ENCODE results near the gene POLR3F. TPM values are rescaled to one million over a fixed set of nuclear protein-coding genes. Genes with fewer than 3 reads are reported as not detected.
A peak's percentile ranks its signal among the peaks of the same experiment; 100 is the strongest.

Gene POLR3F, protein sequence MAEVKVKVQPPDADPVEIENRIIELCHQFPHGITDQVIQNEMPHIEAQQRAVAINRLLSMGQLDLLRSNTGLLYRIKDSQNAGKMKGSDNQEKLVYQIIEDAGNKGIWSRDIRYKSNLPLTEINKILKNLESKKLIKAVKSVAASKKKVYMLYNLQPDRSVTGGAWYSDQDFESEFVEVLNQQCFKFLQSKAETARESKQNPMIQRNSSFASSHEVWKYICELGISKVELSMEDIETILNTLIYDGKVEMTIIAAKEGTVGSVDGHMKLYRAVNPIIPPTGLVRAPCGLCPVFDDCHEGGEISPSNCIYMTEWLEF
- polyA plus RNA-seq (ENCODE audit: insufficient read depth in 1 of 5, insufficient read length in 5 of 5, low replicate concordance in 1 of 5) = 10 to 100 TPM; 16.0 to 21.6 (median 18.4) TPM
- long read RNA-seq, donor 1, partial matches to known transcripts = 0 of 3 reads
- long read RNA-seq, donor 1, other reads (novel, unspliced or antisense) = 0 of 3 reads
- long read RNA-seq, donor 2, partial matches to known transcripts = 9 of 11 reads
- long read RNA-seq, donor 2, other reads (novel, unspliced or antisense) = 0 of 11 reads
- long read RNA-seq, donor 3, partial matches to known transcripts = 0 of 2 reads
- long read RNA-seq, donor 3, other reads (novel, unspliced or antisense) = 0 of 2 reads
- long read RNA-seq, donor 4, partial matches to known transcripts = 14 of 14 reads
- long read RNA-seq, donor 4, other reads (novel, unspliced or antisense) = 0 of 14 reads
- long read RNA-seq, donor 5, transcript POLR3F-201 (9 exons, 2,416 nt) = major isoform, 8 of 9 reads
- long read RNA-seq, donor 5, partial matches to known transcripts = 0 of 9 reads
- long read RNA-seq, donor 5, other reads (novel, unspliced or antisense) = 0 of 9 reads
- long read RNA-seq, donor 6, transcript POLR3F-201 (9 exons, 2,416 nt) = major isoform, 7 of 8 reads
- long read RNA-seq, donor 6, partial matches to known transcripts = 0 of 8 reads
- long read RNA-seq, donor 6, other reads (novel, unspliced or antisense) = 0 of 8 reads
- long read RNA-seq, donor 7, partial matches to known transcripts = 0 of 2 reads
- long read RNA-seq, donor 7, other reads (novel, unspliced or antisense) = 0 of 2 reads
- long read RNA-seq, donor 8, partial matches to known transcripts = 0 of 1 reads
- long read RNA-seq, donor 8, other reads (novel, unspliced or antisense) = 0 of 1 reads

DNA sequence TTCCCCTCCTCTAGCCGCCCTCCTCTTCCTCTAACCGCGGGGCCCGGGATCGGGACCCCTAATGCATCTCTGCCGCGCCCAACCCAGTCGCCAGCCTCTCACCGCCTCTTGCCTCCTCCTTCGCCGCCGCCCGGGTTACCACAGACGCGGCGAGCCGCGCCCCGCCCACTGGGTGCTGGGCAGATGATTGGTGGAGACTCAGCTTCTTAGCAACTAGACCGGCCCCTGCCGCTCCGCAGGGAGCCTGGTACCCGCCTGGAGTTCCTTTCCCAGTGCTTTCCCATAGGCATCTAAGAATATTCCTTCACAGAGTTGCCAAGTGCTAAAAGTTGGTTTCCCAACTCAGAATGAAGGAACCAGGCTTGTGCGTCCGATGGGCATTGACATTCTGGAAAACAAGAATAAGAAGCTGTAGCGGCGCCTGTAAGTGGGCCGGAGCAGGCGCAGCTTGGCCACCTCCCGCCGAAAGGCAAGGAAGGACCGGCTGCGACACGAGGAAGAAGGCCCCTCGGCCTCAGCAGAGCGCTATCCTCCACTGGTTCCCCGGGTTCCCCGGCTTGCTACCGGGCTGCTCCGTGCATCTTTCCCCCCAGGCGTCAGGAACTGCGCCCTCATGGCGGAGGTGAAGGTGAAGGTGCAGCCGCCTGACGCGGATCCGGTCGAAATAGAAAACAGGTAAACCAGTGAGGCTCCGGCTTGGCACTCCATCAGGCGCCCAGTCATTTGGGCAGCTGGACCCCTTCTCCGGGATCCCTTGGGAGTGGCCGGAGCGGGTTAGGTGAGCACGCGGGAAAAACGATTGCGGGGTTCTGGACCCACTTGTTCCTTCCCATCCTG, at the start of gene POLR3F, which contains the start of gene DZANK1:
TSS of gene POLR3F (plus strand) at position 497 of the 837 bp plus-strand sequence. CDS start at position 614, 117 bp downstream.
TSS of gene DZANK1 (minus strand) at position 137 of the 837 bp plus-strand sequence. CDS start 1,672 bp downstream, outside the sequence.
- peak; percentile 96 to 97 for DNase-seq

DNA sequence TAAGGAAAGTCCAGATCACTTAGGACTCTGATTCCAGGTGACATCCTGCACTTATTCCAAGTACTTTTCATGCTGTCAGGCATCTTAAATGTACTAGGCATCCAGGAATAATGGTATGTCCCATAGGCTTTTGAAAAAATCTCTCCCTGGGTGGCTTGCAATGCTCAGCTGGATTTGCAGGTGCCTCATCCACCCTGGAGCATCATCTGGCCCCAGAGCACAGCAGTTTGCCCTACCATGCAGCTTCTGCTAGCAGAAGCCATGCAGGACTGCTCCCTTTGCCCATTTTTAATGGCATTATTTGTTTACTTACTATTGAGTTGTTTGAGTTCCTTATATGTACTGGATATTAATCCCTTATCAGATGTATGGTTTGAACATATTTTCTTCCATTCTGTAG, 45.6 kb upstream of the POLR3F start:
- no peak for DNase-seq

DNA sequence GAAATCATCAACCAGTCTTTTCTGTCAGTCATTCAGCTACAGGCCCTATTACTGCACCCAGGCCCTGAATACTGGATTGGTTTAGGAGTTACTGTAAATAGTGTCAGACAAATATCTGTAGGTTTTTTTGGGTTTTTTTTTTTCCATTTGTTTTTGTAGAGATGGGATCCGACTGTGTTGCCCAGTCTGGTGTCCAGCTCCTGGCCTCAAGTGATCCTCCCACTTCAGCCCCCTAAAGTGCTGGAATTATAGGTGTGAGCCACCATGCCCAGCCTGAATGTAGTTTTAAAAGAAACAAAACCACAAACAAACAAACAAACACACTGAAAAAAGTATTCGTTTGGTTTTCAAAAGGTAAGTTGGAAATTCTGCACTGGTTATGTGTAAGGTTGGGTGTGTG, 40.0 kb upstream of the POLR3F start:
- no peak for DNase-seq

DNA sequence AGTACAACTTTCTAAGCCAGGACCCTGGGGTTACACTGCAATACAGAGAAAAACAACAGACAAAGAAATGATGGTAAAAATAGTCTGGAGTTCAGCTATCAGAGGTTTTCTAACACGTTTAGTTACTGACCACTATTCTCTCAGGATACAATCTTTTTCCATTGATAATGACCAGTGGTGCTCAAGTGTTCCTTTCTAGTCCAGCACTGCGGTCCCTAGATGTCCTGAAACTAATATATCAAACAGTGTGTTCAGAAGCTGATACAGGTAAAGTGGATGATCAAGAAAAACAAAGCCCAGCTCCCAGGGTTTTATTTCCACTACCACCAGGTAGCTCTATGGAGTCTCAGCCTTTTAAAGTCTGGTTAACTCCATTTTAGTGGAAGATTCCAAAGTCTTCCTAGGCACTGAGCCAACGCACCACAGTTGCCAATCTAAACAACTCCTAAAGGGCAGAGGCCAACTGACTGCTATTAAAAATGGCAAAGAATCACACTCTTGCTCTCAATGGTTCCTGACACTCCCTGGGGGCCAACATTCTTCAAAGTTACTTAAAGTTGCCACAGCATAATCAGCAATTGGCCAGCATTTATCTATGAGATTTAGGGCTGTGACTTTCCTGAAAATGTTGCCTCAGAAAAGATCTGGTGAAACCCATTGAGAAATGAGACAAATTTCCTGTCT, 38.6 kb upstream of the POLR3F start:
- DNase-seq = peak; percentile 50 to 60

DNA sequence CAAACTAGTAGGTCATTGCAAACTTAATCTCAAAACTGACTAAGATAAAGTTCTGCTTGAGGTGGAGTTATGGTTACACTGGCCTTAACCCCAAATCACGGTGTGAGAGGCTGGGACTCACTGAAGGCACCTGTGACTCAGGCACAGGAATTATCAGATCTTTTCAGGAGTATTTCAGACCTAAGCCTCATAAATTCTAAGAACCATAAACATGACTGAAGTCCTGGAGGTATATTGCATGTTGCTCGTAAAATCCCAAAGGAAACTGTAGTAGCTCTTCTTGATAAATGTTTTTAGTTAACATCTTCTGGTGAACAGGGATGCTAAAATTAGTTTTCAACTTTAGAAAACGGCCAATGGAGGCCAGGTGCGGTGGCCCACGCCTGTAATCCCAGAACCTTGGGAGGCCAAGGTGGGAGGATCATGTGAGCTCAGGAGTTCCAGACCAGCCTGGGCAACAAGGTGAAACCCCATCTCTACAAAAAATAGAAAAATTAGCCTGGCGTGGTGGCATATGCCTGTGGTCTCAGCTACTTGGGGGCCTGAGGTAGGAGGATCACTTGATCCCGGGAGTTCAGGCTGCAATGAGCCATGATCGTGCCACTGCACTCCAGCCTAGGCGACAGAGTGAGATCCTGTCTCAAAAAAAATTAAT, 36.9 kb upstream of the POLR3F start:
- no peak for DNase-seq

DNA sequence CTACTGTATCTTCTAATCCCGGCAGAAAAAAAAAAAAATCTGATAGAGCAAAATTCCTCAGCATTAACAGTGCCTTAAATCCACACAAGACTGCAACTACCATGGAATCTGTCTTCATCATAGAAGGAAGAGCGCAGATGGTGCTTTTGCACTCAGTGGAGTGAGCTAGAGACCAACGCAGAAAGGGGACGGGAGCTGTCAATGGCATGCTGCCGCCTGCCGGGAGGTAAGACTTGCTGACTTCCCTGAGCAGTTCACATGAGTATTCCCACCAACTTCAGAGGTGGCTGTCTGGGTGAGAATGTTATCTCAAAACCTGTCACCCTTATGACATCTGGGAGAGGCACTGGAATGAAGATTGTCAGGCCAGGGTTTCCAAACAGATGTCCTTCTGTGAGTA, 36.0 kb upstream of the POLR3F start:
- DNase-seq = no peak

DNA sequence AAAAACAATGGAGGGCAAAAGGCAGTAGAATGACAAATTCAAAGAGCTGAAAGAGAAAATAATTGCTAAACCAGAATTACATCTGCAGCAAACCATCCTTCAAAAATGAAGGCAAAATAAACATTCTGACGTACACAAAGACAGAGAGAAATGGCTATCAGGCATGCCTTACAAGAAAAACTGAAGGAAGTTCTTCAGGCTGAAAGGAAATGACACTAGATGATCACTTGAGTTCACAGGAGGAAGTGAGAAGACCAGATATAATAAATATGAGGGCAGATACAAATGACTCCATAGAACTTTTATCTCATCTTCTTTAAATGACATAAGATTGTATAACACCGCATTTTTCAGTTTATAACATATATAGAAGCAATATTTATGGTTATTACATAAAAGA, 30.3 kb upstream of the POLR3F start:
- DNase-seq = no peak

DNA sequence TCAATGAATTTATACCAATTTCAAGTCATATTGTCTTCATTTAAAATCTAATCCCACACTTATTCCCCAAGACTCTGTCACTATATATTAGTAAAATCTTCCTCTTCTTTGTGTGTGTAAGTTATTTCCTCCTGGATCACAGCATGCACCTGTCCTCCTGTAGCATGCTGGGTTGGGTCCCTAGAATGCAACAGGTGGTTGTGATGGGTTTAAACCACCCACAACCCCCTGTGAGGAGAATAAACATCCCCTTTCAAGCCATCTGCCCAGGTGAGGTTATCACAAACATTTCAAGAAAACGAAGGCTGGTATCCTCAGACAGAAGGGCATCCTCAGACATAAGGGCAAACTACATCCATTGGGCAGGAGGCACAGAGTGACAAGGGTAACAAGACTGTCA, 26.8 kb upstream of the POLR3F start:
- DNase-seq = no peak

- peak; percentile 15 to 16 for DNase-seq
These were observed 23.3 kb upstream of the POLR3F start for GRCh38 chr20:18443886-18444285.

DNA sequence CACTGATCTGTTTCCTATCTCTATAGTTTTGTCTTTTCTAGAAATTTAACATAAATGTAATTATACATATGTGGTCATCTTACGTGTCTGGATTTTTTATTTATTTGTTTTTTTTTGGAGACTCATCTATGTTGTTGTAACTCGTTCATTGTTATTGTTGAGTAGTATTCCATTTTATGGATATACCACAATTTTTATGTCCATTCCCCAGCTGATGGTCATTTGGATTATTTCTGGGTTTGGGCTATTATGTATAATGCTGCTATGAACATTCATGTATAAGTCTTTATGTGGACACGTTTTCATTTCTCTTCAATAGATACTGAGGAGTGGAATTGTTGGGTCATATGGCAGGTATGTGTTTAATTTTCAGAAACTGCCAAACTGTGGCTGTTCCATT, 10.6 kb upstream of the POLR3F start:
- no peak for DNase-seq

- no peak for DNase-seq
These were observed 1.5 kb upstream of the POLR3F start for GRCh38 chr20:18465536-18466200.

GRCh38 chr20:18466574-18466893, 656 bp upstream of the POLR3F start:
- no peak for DNase-seq

DNA sequence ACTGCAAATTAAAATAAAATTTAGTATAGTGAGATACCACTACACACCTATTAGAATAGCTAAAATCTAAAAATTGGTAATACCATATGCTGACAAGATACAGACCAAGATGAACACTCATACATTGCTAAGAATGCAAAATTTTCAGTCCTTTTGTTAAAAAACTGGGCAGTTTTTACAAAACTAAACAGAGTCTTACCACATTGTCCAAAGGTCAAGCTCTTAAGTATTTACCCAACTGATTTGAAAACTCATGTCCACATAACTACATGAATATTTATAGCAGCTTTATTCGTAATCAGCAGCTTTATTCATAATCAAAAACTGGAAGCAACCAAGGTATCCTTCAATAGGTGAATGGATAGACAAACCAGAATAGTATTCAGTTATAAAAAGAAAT, 10.0 kb downstream of the POLR3F start:
- DNase-seq = no peak

DNA sequence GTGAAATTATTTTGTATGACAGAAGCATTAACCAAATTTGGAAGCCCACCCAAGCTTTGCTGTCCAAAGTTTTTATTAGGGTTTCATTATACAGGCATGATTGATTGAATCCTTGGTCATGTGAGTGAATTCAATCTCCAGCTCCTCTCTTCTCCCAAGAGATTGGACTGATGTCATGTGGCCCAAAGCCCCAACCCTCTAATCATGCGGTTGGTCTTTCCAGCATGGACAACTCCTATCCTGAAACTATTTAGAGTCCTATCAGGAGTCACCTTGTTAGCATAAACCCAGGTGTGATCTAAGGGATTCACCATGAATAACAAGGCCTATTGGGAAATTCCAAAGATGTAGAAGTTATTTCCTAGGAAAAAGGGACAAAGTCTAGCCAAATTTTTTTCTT, 10.6 kb downstream of the POLR3F start:
- DNase-seq = no peak

- no peak for DNase-seq
These were observed 14.4 kb downstream of the POLR3F start for GRCh38 chr20:18481596-18481995.

DNA sequence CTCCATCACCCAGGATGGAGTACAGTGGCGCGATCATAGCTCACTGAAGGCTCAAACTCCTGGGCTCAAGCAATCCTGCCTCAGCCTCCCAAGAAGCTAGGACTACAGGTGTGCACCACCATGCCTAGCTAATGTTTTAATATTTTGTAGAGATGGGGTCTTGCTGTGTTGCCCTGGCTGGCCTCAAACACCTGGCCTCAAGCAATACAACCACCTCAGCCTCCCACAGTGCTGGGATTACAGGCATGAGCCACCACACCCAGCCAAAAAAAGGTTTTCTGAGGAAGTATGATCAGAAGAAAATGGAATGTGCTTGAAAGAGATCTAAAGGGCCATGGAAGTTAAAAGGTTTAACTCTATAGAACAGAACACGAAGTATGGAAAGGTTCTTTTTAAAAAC, 21.1 kb downstream of the POLR3F start:
- DNase-seq = no peak

- DNase-seq = no peak
These were observed 28.9 kb downstream of the POLR3F start for GRCh38 chr20:18496042-18496441.

DNA sequence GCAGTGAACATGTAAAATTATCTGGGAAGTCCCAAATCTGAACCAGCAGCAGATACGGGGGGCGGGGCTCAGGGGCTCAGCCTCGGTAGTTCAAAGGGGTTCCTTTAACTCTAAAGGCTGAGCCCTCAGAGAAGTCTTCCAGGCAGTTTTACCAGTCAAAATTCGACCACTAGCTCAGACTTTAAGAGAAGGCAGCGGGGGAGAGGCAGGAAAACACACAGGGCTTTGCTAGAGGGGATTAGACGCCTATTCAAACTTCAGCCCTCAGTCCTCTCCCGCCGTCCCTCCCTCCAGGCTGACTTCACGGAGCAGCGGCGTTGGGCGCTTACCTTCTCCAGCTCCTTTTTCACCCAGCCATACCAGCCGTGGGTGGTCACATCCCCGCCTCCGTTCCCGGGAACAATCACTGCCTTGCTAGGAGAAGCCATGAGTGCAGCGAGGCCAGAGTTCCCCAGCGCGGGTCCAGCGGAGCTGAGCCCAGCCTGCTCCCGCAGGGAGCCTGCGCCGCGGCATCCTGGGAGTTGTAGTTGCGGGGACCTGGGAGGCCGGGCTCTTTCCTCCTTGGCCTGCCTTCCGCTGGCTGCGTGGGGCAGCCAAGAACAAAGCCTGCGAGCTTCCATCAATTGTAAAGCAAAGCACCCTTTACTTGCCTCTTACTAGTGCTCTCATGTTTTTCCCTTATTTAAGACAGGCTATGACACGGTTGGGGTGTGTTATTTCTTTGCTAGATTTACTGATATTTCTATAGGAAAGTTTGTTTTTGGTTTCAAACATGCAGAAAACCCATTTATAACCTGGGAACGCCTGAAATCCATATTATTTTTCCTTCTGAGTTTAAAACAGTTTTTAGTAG, 29.8 kb downstream of the POLR3F start, which contains the start of gene RBBP9:
TSS of gene RBBP9 (minus strand) at position 486 of the 853 bp plus-strand sequence. CDS start at position 428, 58 bp downstream.
- peak; percentile 83 to 85 for DNase-seq

Data from right lung (tissue), 10 donors.